ENCODE data around the gene TGIF1. TPM values are rescaled to one million over a fixed set of nuclear protein-coding genes. Genes with fewer than 3 reads are reported as not detected.

TGIF1 gene
- total RNA-seq (2012; rRNA removed) (100 and 118 TPM in 2 replicates), polyA plus RNA-seq (2012; rRNA removed) (43.7 and 62.1 TPM in 2 replicates), Bru-seq, nascent RNA (percentile 73 among the genes with signal in this experiment), BruChase-seq, experiment 1, labeled RNA remaining after a 6-hour chase (percentile 44 among the genes with signal in this experiment), BruChase-seq, experiment 2, labeled RNA remaining after a 2-hour chase (percentile 44 among the genes with signal in this experiment)
- polyA plus RNA-seq (2012; cell fraction: cytosol; rRNA removed), result 51.3 and 79.1 TPM in 2 replicates
- 84.3 and 252 TPM in 2 replicates for polyA plus RNA-seq (2012; cell fraction: nucleus; rRNA removed; ENCODE audit: low replicate concordance)
- long read RNA-seq, transcript TGIF1-201 (3 exons, 1,980 nt), result minor isoform, 6 of 68 reads
- long read RNA-seq, transcript TGIF1-202 (3 exons, 2,076 nt), result major isoform, 32 of 68 reads
- long read RNA-seq, transcript TGIF1-206 (3 exons, 1,689 nt), result minor isoform, 5 of 68 reads
- long read RNA-seq, transcript TGIF1-219 (3 exons, 990 nt), result minor isoform, 6 of 68 reads
- long read RNA-seq, partial matches to known transcripts, result 0 of 68 reads
- long read RNA-seq, other reads (novel, unspliced or antisense), result 12 of 68 reads

DNA sequence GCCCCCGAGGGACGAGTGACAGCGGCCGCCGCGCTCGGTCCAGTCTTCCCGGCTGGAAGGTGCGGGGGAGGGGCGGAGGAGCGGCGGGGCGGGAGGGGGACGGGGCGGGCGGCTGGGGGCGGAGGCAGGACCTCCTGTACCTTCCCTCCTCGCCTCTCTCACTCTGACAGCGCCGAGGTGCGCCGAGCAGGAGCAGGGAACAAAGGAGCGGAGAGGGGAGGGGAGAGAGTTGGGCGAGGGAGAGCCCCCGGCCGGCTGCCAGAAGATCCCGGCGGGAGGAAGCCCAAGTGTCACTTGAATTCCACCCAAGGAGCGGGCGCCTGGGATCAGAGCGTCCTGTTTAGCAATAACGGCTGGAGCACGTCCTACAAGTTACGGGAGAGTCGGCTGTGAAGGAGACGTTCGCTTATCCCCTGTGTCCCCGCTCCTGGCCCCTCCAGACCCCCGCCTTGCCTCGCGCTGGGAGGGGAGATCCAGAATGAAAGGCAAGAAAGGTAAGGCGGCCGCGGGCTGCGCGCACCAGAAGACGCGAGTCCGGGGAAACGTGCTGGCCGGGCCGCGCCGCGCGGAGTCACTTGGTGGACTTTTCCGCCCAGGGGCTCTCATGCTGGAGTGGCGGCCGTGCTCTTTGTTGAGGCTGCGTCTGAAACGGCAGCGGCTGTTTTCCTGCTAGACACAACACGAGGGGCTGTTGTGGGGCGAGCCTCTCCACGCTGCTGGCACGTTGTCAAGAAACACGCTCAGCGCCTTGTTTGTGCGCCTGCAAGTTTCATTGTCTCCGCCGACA, at the start of gene TGIF1:
Gene TGIF1, plus strand, starts transcription at position 161 of the 787 bp plus-strand sequence. Its CDS starts 318 bp downstream, at position 479.
- H3K27ac ChIP-seq (ENCODE audit: insufficient read depth, low read length), result peak within 1 kb of the TSS; percentile 95
- H4K20me1 ChIP-seq (ENCODE audit: insufficient read depth, low read length), result peaks cover 10% of the 10 kb centered on the region; the same call in 1 of the 2 replicates
- peak within 1 kb of the TSS; percentile 93 for H2BK5ac ChIP-seq (ENCODE audit: low read depth, low read length, poor library complexity, severe bottlenecking)
- 0% methylated on average over 29 of the region's 71 CpGs; no CpG with 5 or more reads in 1 of the 2 experiments for WGBS, 2 experiments (ENCODE audit: extremely low coverage in 2 of 2, insufficient read length in 1 of 2)
- H3K9ac ChIP-seq (ENCODE audit: low read depth, low read length), result peak within 1 kb of the TSS; percentile 98
- H3K9me1 ChIP-seq (ENCODE audit: insufficient read depth, low read length), result no peaks in the 10 kb centered on the region
- no peaks in the 10 kb centered on the region; the same call in 1 of the 2 replicates for H3K36me3 ChIP-seq (ENCODE audit: control insufficient read depth, insufficient read depth, low read length)
- in situ Hi-C loops (cut with MboI; ENCODE audit: low sequenced_read_pairs), result loop anchor here (5.0 kb wide), 3 partner anchors 147 to 217 kb away; no protein-coding TSS in a partner anchor
- H3K4me3 ChIP-seq (ENCODE audit: insufficient read depth, low read depth, low read length), result peak within 1 kb of the TSS; percentile 85
- peak within 1 kb of the TSS; percentile 92 for H2AK9ac ChIP-seq (replicated peaks; ENCODE audit: low read depth, low read length, poor library complexity)
- H3K56ac ChIP-seq (ENCODE audit: extremely low read depth, insufficient read depth, low read length), result peak within 1 kb of the TSS; percentile 97
- H4K5ac ChIP-seq (ENCODE audit: low read depth, low read length), result peak within 1 kb of the TSS; percentile 72
- peak within 1 kb of the TSS; percentile 74 for H4K91ac ChIP-seq (ENCODE audit: insufficient read depth, low read depth, low read length)
- BruUV-seq (replicated peaks), result no TSS peak
- TF ChIP-seq RFX5 (IDR thresholded peaks at IDR 0.05; ENCODE audit: low read depth, low read length), result no peak
- TF ChIP-seq MAZ (IDR thresholded peaks at IDR 0.05; ENCODE audit: borderline replicate concordance, low read depth, low read length), result 0 out of 2 replicates have a peak, but pooled peaks have one; percentile 49
- peak; percentile 76; the same call in 1 of the 2 replicates for TF ChIP-seq MXI1 (IDR thresholded peaks at IDR 0.05; ENCODE audit: borderline replicate concordance, low read depth, low read length)
- TF ChIP-seq CEBPB (IDR thresholded peaks at IDR 0.05; ENCODE audit: low read depth, low read length), result peak; percentile 41; the same call in 1 of the 2 replicates
- TF ChIP-seq, protein P1, sequence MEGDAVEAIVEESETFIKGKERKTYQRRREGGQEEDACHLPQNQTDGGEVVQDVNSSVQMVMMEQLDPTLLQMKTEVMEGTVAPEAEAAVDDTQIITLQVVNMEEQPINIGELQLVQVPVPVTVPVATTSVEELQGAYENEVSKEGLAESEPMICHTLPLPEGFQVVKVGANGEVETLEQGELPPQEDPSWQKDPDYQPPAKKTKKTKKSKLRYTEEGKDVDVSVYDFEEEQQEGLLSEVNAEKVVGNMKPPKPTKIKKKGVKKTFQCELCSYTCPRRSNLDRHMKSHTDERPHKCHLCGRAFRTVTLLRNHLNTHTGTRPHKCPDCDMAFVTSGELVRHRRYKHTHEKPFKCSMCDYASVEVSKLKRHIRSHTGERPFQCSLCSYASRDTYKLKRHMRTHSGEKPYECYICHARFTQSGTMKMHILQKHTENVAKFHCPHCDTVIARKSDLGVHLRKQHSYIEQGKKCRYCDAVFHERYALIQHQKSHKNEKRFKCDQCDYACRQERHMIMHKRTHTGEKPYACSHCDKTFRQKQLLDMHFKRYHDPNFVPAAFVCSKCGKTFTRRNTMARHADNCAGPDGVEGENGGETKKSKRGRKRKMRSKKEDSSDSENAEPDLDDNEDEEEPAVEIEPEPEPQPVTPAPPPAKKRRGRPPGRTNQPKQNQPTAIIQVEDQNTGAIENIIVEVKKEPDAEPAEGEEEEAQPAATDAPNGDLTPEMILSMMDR (conservative IDR thresholded peaks at IDR 0.05; ENCODE audit: low read depth, low read length), result no peak
- TF ChIP-seq, protein P2, sequence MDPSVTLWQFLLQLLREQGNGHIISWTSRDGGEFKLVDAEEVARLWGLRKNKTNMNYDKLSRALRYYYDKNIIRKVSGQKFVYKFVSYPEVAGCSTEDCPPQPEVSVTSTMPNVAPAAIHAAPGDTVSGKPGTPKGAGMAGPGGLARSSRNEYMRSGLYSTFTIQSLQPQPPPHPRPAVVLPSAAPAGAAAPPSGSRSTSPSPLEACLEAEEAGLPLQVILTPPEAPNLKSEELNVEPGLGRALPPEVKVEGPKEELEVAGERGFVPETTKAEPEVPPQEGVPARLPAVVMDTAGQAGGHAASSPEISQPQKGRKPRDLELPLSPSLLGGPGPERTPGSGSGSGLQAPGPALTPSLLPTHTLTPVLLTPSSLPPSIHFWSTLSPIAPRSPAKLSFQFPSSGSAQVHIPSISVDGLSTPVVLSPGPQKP (IDR thresholded peaks at IDR 0.05; ENCODE audit: borderline replicate concordance, low read depth, low read length), result no peak
- peak; percentile 92 for TF ChIP-seq POLR2A (IDR thresholded peaks at IDR 0.05; ENCODE audit: low read depth, low read length)
- H3K4ac ChIP-seq (ENCODE audit: low read depth, low read length), result peak within 1 kb of the TSS; percentile 89
- intact Hi-C loops (cut with micrococcal nuclease), result loop anchor here (1.0 to 10.0 kb wide), 6 partner anchors 188 to 547 kb away; partner anchors contain the start of gene MYL12B
- H3K23ac ChIP-seq (ENCODE audit: low read depth, low read length), result peak within 1 kb of the TSS; percentile 92
- POLR2A ChIA-PET (ENCODE audit: unreplicated experiment), result no interaction called here
- peaks cover 2% of the 10 kb centered on the region for H3K4me1 ChIP-seq (ENCODE audit: control insufficient read depth, insufficient read depth, low read length)
- no peaks in the 10 kb centered on the region for H3K27me3 ChIP-seq (ENCODE audit: control insufficient read depth, insufficient read depth, low read length)
- H3K18ac ChIP-seq (ENCODE audit: low read depth, low read length), result peak within 1 kb of the TSS; percentile 92
- CTCF ChIA-PET, result no interaction called here
- peak within 1 kb of the TSS; percentile 85 for H2AFZ ChIP-seq (replicated peaks; ENCODE audit: low read length, poor library complexity)
- H2BK15ac ChIP-seq (ENCODE audit: low read depth, low read length), result peak within 1 kb of the TSS; percentile 36; the same call in 2 of the 3 replicates
- peak within 1 kb of the TSS; percentile 22; the same call in 1 of the 2 replicates for H2BK20ac ChIP-seq (ENCODE audit: low read depth, low read length)
- peak within 1 kb of the TSS; percentile 90 for H3K14ac ChIP-seq (replicated peaks; ENCODE audit: low read depth, low read length)
- peak within 1 kb of the TSS; percentile 80 to 97 for H4K8ac ChIP-seq (ENCODE audit: low read depth in 2 of 2, low read length in 2 of 2)
- H2AK5ac ChIP-seq (ENCODE audit: low read depth, low read length), result peak within 1 kb of the TSS; percentile 57
- ATAC-seq (ENCODE audit: low read depth) (peak; percentile 15), DNase-seq (peak; percentile 77)
- H3K79me1 ChIP-seq (ENCODE audit: low read depth in 1 of 2, low read length in 2 of 2), result peaks cover 0 to 3% of the 10 kb centered on the region in 2 experiments; a peak in 2 of 4 replicates
- dilution Hi-C loops (cut with HindIII; ENCODE audit: low sequenced_read_pairs, unreplicated experiment), result no loop called here
- no peaks in the 10 kb centered on the region for H3K9me3 ChIP-seq (ENCODE audit: control insufficient read depth, insufficient read depth, low read length)
- peak within 1 kb of the TSS; percentile 85 for H3K4me2 ChIP-seq (ENCODE audit: low read depth, low read length)
- peak within 1 kb of the TSS; percentile 73 for H2BK120ac ChIP-seq (ENCODE audit: low read depth, low read length)

All from IMR-90 (cell line).